Muscle layer of duodenum (tissue), 2 donors: Measurements from ENCODE around the gene LAIR1.

Experiments used
- H3K27ac ChIP-seq: one replicate; pipeline ENCODE4 v1.7.0; 2013; ENCODE audit warnings: mild to moderate bottlenecking, low read length
- H3K27me3 ChIP-seq: one replicate; pipeline ENCODE4 v1.7.0; 2013; ENCODE audit warnings: low read depth, mild to moderate bottlenecking, control low read depth, low read length
- H3K36me3 ChIP-seq, 2 donors: one replicate each; pipeline ENCODE4 v1.7.0; 2013; ENCODE audit warnings: low read length in 2 of 2, control low read depth in 1 of 2, mild to moderate bottlenecking in 1 of 2; ENCODE audit not compliant: insufficient read depth in 2 of 2, control insufficient read depth in 1 of 2
- H3K4me1 ChIP-seq, 2 donors: one replicate each; pipeline ENCODE4 v1.7.0; 2013; ENCODE audit warnings: low read length in 2 of 2, mild to moderate bottlenecking in 2 of 2, control low read depth in 1 of 2, moderate library complexity in 1 of 2; ENCODE audit not compliant: insufficient read depth in 2 of 2, control insufficient read depth in 1 of 2
- H3K4me3 ChIP-seq, 2 donors: one replicate each; pipeline ENCODE4 v1.7.0; 2013; ENCODE audit warnings: low read length in 2 of 2, low read depth in 1 of 2, mild to moderate bottlenecking in 1 of 2
- H3K9me3 ChIP-seq, 2 donors: one replicate each; pipeline ENCODE4 v1.7.0; 2013; ENCODE audit warnings: low read length in 2 of 2, control low read depth in 1 of 2, mild to moderate bottlenecking in 1 of 2; ENCODE audit not compliant: control insufficient read depth in 1 of 2
- donor health status: healthy.

The LAIR1 gene

DNA sequence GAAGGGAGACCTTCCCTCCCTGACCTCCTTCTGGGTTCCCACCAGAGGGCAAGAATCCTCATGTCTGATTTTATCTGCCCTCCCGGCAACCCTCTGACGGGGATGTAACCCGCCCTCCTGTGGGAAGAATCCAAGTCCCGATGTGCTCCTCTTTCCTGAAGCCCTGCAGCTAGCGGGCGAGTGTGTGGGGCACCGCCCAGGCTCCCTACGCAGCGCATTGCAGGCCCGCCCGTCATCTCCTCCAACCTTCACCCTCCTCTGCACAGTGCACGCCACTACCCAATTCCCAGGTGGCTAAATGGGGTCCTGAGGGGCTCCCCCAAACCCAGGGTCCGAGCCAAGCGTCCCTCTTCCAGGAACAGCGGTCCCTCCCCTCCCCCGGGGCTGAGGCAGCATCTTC lies 7.3 kb downstream of the LAIR1 start:
- H3K27ac ChIP-seq, result no peak overlapping the region
- H3K27me3 ChIP-seq, result no peaks in the 10 kb centered on the region
- H3K9me3 ChIP-seq, result no peaks in the 10 kb centered on the region
- no peaks in the 10 kb centered on the region for H3K36me3 ChIP-seq
- no peak overlapping the region for H3K4me3 ChIP-seq
- no peaks in the 10 kb centered on the region for H3K4me1 ChIP-seq

DNA sequence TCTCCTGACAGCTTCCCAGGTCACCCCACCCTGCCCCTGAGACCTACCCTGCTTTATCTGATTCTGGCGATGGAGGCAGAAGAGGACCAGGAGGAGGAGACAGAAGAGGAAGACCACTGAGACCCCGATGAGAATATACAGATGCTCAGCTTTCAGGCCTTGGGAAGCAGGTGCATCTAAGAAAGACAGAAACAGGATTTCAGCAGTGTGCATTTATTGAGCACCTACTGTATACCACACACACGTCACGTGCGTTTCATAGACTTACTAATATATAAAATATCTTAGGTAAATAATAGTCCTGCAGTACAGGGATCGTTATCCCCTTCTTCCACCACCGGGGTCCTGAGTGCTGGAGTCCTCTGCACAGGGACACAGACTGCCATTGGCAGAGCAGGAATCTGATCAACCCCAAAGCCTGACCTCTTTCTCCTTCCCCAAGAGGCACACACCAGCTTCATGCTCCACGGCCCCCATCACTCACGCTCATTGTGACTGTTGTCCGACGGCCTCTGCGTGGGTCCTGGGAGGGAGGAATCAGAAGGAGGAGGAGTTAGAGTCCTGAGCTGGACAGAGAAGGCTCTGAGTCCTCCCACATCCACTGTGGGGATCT lies 8.2 kb downstream of the LAIR1 start:
- Histone ChIP-seq H3K4me1 (no peaks in the 10 kb centered on the region), H3K27me3 (no peaks in the 10 kb centered on the region), H3K4me3 (no peak overlapping the region), H3K27ac (no peak overlapping the region), H3K9me3 (no peaks in the 10 kb centered on the region), H3K36me3 (no peaks in the 10 kb centered on the region)

DNA sequence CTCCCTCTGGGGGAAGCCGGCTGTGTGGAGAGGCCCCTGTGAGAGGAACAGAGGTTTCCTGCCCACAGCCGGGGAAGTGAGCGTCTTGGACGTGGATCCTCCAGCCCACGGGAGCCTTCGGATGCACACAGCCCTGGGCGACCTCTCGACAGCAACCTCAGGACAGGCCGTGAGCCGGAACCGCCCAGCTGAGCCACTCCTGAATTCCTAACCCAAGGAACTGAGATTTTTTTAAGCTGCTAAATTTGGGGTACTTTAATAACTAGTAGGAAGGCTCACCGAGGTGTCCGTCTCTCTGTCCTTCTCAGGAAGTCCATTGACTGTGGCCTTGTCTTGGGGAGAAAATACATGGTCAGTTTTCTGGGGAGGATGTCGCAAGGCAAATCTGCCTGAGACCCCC lies 9.1 kb downstream of the LAIR1 start:
- H3K36me3 ChIP-seq, result no peaks in the 10 kb centered on the region
- H3K27ac ChIP-seq, result no peak overlapping the region
- H3K27me3 ChIP-seq, result no peaks in the 10 kb centered on the region
- no peaks in the 10 kb centered on the region for H3K4me1 ChIP-seq
- H3K4me3 ChIP-seq, result no peak overlapping the region
- no peaks in the 10 kb centered on the region for H3K9me3 ChIP-seq

DNA sequence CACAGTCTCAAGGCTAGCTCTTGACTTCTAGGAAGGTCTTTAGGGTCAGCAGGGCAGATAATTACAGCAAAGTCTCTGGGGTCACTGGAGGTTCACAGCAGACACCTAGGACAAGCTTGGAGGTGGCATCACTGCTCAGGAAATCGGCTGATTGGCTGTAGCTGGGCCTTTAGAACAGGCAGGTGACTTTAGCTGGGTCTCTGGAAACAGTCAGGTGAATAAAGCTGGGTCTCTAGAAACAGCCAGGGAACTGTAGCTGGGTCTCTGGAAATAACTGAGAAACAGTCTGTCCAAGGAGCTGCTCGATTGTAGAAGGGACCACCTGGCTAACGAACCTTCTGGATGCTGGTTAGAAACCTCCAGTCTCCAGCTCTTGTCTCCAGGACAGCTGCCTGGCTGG lies 10.0 kb downstream of the LAIR1 start:
- no peaks in the 10 kb centered on the region for H3K36me3 ChIP-seq
- H3K27ac ChIP-seq, result no peak overlapping the region
- no peaks in the 10 kb centered on the region for H3K27me3 ChIP-seq
- H3K4me3 ChIP-seq, result no peak overlapping the region
- H3K9me3 ChIP-seq, result no peaks in the 10 kb centered on the region
- H3K4me1 ChIP-seq, result no peaks in the 10 kb centered on the region

DNA sequence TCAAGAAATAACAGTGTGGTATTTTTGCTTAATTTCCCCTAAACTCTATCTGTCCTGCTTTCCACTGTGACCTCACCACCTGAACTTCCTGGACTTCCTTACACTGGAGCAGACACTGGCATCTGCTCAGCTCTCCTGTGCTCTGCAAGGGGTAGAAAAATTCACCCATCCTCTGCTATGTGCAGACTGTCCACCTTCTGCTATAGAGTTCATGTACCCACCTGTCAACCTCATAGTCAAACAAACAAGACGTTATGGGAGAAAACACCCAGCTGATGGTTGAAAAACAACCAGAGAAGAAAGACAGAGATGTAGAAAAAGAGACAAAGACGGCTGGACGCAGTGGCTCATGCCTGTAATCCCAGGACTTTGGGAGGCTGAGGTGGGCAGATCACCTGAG lies 12.2 kb downstream of the LAIR1 start:
- H3K27me3 ChIP-seq, result no peaks in the 10 kb centered on the region
- H3K36me3 ChIP-seq, result no peaks in the 10 kb centered on the region
- H3K9me3 ChIP-seq, result no peaks in the 10 kb centered on the region
- H3K27ac ChIP-seq, result no peak overlapping the region
- H3K4me1 ChIP-seq, result no peaks in the 10 kb centered on the region
- no peak overlapping the region for H3K4me3 ChIP-seq

DNA sequence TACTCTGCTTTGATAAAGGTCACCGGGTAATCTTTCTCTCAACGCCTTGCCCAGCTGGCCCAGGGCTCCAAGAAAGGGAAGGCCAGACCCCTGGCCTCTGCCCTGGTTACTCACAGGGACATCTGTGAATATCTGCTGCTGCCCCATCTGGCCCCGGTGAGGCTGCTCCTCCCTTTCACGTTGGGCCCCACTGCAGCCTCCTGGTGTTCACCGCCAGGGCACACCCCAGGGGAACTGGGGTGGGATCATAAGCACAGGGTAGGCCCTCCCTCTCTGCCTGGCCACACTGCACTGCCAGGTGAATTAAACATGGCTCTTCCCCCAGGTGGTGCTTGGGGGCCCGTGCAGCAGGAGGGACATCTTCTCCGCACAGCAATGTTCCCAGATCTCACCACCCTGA lies 12.7 kb downstream of the LAIR1 start:
- Histone ChIP-seq H3K36me3 (no peaks in the 10 kb centered on the region), H3K4me3 (no peak overlapping the region), H3K27ac (no peak overlapping the region), H3K9me3 (no peaks in the 10 kb centered on the region), H3K27me3 (no peaks in the 10 kb centered on the region), H3K4me1 (no peaks in the 10 kb centered on the region)

DNA sequence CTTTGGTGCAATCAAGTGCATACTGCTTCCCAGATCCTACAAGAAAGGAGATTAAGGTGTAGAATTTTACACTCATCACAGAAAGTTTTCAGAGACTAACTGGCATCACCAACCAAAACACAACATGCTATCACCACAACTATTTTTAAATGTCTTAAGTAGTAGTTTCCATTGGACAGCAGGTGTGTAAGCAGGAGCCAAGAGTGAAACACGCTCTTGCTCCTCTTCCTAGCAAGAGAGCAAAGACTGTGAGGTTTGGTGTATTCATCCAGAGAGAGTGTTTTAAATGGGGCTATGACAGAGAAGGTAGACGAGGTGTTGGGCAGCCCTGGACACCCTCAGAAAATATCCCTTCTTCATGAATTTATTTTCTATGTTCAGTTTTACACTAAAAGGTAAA lies 13.3 kb downstream of the LAIR1 start:
- Histone ChIP-seq H3K4me3 (no peak overlapping the region), H3K9me3 (no peaks in the 10 kb centered on the region), H3K27me3 (no peaks in the 10 kb centered on the region), H3K36me3 (no peaks in the 10 kb centered on the region), H3K4me1 (no peaks in the 10 kb centered on the region), H3K27ac (no peak overlapping the region)

DNA sequence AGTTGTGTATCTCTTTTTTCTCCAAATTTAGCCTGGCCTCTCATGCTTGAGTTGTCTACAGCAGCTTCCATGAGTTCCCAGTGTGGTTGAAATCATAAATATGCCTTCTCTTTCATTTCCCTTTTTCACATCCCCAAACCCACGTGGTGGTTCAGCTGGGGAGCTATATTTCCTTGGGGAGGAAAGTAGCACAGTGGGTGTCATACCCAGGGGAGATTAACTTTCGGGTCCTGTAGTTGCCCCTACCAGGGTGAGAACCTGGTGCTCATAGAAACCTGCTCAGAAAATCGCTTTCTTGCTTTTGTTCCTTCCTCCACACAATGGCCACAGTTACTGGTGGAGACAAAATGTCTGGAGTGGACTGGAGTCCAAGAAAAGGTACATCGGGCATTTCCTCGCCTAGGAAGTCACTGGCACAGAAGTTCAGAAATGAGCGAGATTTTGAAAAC lies 18.8 kb downstream of the LAIR1 start:
- Histone ChIP-seq H3K36me3 (no peaks in the 10 kb centered on the region), H3K4me1 (no peaks in the 10 kb centered on the region), H3K27me3 (no peaks in the 10 kb centered on the region), H3K4me3 (no peak overlapping the region), H3K9me3 (no peaks in the 10 kb centered on the region), H3K27ac (no peak overlapping the region)

DNA sequence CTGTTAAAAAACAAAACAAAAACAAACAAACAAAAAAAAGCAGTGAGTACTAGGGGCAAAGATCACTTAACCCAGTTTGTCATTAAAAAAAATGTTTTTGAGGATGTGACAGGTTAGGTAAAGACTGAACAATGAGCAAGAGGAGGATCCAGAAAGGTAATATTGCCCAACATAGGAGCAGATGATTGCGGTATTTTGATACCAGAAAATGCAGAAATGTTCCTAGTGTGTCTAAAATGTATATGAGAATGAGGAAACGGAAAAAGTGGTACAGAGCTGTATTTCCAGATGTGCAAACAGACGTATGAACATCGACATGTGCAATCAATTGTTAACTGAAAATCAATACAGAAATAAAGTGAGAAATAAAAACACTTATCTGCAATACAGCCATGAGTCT lies 20.9 kb downstream of the LAIR1 start:
- Histone ChIP-seq H3K36me3 (no peaks in the 10 kb centered on the region), H3K4me1 (no peaks in the 10 kb centered on the region), H3K9me3 (no peaks in the 10 kb centered on the region), H3K27ac (no peak overlapping the region), H3K4me3 (no peak overlapping the region), H3K27me3 (no peaks in the 10 kb centered on the region)

DNA sequence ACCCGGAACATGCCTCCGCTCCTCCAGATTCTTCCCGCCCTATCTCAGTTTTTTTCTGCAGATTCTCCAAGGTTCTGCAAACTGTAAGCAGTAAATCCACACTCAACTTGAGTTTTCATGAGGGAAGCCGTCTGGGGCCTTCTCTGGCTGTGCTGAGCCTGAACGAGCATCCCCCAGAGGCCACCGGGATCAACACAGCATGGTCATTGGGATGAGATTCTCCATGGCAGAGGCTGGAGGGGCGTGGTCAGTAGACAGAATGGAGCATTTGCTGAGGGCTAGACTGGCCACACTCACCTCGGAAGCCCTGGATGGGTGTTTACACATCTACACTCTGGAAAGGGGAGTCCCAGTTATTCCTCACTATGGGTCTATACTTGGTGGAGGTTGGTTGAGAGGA lies 23.4 kb downstream of the LAIR1 start:
- H3K9me3 ChIP-seq, result no peaks in the 10 kb centered on the region
- H3K36me3 ChIP-seq, result no peaks in the 10 kb centered on the region
- no peak overlapping the region for H3K4me3 ChIP-seq
- H3K27ac ChIP-seq, result no peak overlapping the region
- no peaks in the 10 kb centered on the region for H3K27me3 ChIP-seq
- no peaks in the 10 kb centered on the region for H3K4me1 ChIP-seq

DNA sequence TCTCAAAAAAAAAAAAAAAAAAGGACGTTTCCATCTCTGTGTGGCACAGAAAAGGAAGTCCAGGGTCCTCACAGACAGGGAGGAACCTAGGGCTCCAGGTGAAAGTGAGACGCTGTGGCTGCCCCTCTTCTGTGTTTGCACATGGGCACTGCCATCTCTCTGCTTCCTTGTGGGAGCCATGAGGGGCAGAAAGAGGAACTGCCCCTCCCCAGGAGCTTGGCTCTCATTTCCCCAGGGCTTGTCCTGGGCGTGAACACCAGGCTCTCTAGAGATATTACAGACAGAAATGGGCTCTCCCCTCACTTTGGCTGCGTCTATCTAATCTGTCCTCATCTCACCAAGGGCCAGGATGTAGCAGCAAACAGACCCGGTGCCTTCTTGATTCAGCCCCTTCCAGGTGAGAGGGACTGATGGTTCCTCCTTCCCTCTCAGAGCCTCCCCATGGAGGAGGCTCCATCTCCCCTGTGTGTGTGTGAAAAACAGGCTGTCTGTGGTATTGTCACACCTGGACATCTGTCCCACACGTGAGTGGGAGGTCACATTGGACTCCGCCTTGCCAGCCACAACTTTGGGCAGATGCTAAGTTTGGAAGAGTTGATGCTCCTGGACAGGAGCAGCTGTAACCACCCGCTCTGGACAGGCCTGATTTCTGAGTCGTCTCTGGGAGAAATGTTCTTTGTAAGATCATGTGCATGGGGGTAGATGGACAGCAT lies 24.9 kb downstream of the LAIR1 start:
- Histone ChIP-seq H3K27ac (no peak overlapping the region), H3K36me3 (no peaks in the 10 kb centered on the region), H3K4me3 (no peak overlapping the region), H3K9me3 (no peaks in the 10 kb centered on the region), H3K4me1 (no peaks in the 10 kb centered on the region), H3K27me3 (no peaks in the 10 kb centered on the region)

DNA sequence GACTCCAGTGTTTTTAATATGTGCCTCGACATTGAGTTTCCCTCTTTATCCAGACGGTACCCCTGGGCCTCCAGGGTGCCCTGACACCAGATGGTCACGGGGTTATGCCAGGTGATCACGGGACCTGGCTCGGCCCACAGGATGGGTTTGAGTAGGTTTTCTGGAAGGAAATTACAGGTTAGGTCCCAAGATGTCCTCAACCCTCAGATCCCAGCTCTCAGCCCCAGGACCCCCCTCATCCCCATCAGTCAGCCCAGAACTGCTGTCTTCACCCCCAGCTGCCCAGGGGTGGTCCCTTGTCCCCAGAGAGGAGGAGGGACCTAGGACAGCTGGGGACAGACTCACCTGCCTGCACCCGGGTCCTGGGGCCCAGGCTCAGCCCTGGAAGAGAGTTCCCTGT lies 26.2 kb downstream of the LAIR1 start:
- H3K27me3 ChIP-seq, result no peaks in the 10 kb centered on the region
- H3K4me1 ChIP-seq, result no peaks in the 10 kb centered on the region
- no peak overlapping the region for H3K4me3 ChIP-seq
- H3K36me3 ChIP-seq, result no peaks in the 10 kb centered on the region
- no peaks in the 10 kb centered on the region for H3K9me3 ChIP-seq
- no peak overlapping the region for H3K27ac ChIP-seq
